Amniotic stem cell (primary cell): ENCODE measurements around the gene SMAD3.

Experiments used
- DNase-seq: peaks from one replicate; lab custom pipeline; 2025; lab: John Stamatoyannopoulos, UW

Gene SMAD3

GRCh38 chr15:67242708-67243111 is 177.3 kb downstream of the SMAD3 start:
- no peak for DNase-seq
